Measurements from ENCODE around the gene KRT23. TPM values are rescaled to one million over a fixed set of nuclear protein-coding genes. Genes with fewer than 3 reads are reported as not detected.

The KRT23 gene
- polyA plus RNA-seq (2012; ENCODE audit: low read depth, missing spikeins) = not detected

GRCh38 chr17:40937384-40937819 lies at the start of gene KRT23:
Gene KRT23 (minus strand): TSS chr17:40937646. CDS start chr17:40936603, 1,043 bp downstream.
- DNase-seq (ENCODE audit: insufficient read length, low spot score) = no peak
- FAIRE-seq = no peak
- TF ChIP-seq TAF1 (IDR thresholded peaks at IDR 0.05; ENCODE audit: low read depth, low read length) = no peak
- TF ChIP-seq POLR2AphosphoS5 (IDR thresholded peaks at IDR 0.05; ENCODE audit: low read depth, low read length) = no peak

DNA sequence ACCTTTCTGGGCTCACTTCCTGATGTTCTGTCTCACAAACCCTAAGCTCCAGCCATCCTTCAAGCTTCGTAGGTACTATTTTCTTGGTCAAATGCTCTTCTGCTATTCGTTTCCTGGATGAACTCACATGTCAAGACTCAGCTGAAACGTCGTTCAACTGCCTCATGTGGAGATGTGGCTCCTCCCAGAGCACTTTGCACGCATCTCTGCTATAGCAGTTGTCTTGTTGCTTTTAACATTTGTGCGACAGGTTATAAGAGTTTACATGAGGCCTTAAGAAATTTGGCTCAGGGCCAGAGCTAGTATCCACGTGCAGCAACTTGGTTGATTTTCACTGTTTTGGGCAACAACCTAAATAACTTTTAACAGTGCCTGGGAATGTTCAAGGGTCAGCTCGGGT lies 49.5 kb upstream of the KRT23 start:
- FAIRE-seq = no peak
- no peak for DNase-seq (ENCODE audit: insufficient read length, low spot score)
- TF ChIP-seq TAF1 (IDR thresholded peaks at IDR 0.05; ENCODE audit: low read depth, low read length) (no peak), PAX5 (IDR thresholded peaks at IDR 0.05; ENCODE audit: insufficient read depth, low read length, severe bottlenecking) (no peak), POLR2A (IDR thresholded peaks at IDR 0.05; ENCODE audit: low read depth, low read length) (no peak), POU2F2 (IDR thresholded peaks at IDR 0.05; ENCODE audit: low read depth, low read length) (no peak), SPI1 (IDR thresholded peaks at IDR 0.05; ENCODE audit: low read depth, low read length) (no peak), POLR2AphosphoS5 (IDR thresholded peaks at IDR 0.05; ENCODE audit: low read depth, low read length) (no peak)

- no peak for FAIRE-seq
- TF ChIP-seq SPI1 (IDR thresholded peaks at IDR 0.05; ENCODE audit: low read depth, low read length) = no peak
Measured at GRCh38 chr17:40984226-40984625, 46.8 kb upstream of the KRT23 start, which contains the start of gene KRT40. Gene KRT40 (minus strand): TSS chr17:40984326. CDS start chr17:40984273, 53 bp downstream.

GRCh38 chr17:40981115-40981514 lies 43.7 kb upstream of the KRT23 start:
- no peak for TF ChIP-seq POLR2A (IDR thresholded peaks at IDR 0.05; ENCODE audit: low read depth, low read length)
- no peak for TF ChIP-seq TAF1 (IDR thresholded peaks at IDR 0.05; ENCODE audit: low read depth, low read length)
- no peak for TF ChIP-seq PAX5 (IDR thresholded peaks at IDR 0.05; ENCODE audit: insufficient read depth, low read length, severe bottlenecking)
- DNase-seq (ENCODE audit: insufficient read length, low spot score) (no peak), FAIRE-seq (no peak)

More at GRCh38 chr17:40984226-40984625, 46.8 kb upstream of the KRT23 start, which contains the start of gene KRT40:
- no peak for DNase-seq (ENCODE audit: insufficient read length, low spot score)

GRCh38 chr17:40980596-40980995 lies 43.1 kb upstream of the KRT23 start:
- no peak for FAIRE-seq
- TF ChIP-seq SPI1 (IDR thresholded peaks at IDR 0.05; ENCODE audit: low read depth, low read length) (no peak), PAX5 (IDR thresholded peaks at IDR 0.05; ENCODE audit: insufficient read depth, low read length, severe bottlenecking) (no peak), POLR2A (IDR thresholded peaks at IDR 0.05; ENCODE audit: low read depth, low read length) (no peak), TAF1 (IDR thresholded peaks at IDR 0.05; ENCODE audit: low read depth, low read length) (no peak), POU2F2 (IDR thresholded peaks at IDR 0.05; ENCODE audit: low read depth, low read length) (no peak), POLR2AphosphoS5 (IDR thresholded peaks at IDR 0.05; ENCODE audit: low read depth, low read length) (no peak)
- DNase-seq (ENCODE audit: insufficient read length, low spot score) = no peak

DNA sequence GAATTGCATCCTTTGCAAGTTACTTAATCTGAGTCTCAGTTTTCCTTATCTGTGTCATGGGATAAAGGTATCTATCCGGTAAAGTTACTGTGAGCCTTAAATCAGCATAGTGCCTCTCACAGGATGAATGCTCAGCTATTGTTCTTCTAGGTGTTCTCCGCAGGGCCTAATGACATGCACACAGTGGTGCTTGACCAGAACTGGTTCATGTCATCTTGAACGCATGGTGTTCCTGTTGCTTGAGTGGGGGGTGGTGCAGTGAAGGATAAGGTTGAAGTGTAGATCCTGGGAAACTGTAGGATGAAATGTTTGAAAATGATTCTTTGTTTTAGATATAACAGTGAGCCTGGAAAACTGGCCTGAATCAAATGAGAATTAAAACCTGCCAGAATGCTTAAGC lies 42.7 kb upstream of the KRT23 start:
- no peak for DNase-seq (ENCODE audit: insufficient read length, low spot score)
- no peak for FAIRE-seq
- TF ChIP-seq POLR2AphosphoS5 (IDR thresholded peaks at IDR 0.05; ENCODE audit: low read depth, low read length) (no peak), POU2F2 (IDR thresholded peaks at IDR 0.05; ENCODE audit: low read depth, low read length) (no peak), TAF1 (IDR thresholded peaks at IDR 0.05; ENCODE audit: low read depth, low read length) (no peak), SPI1 (IDR thresholded peaks at IDR 0.05; ENCODE audit: low read depth, low read length) (no peak), PAX5 (IDR thresholded peaks at IDR 0.05; ENCODE audit: insufficient read depth, low read length, severe bottlenecking) (no peak), POLR2A (IDR thresholded peaks at IDR 0.05; ENCODE audit: low read depth, low read length) (no peak)

DNA sequence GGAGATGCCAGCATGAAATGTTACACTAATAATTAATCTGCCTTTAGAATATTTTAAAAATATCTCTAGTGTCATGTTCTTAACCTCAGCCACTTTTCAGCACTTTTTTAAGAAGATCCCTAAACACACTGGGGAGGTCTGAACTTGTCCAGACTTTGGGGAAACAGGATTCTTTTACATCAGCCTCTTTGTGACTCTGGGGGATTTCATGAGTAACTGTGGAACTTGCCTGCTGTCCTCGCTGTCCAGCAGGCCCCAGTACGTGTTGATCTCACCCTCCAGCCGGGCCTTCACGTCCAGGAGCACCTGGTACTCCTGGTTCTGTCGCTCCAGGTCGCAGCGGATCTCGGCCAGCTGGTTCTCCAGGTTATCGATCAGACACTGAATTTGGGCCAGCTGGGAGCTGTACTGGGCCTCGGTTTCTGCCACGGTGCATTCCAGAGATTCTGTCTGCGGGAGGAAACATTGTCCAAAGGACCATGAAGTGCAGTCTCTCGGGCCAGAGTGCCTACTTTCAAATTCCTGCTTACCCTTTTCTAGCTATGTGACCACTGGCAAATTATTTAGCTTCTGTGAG lies 41.2 kb upstream of the KRT23 start:
- FAIRE-seq = no peak
- TF ChIP-seq POLR2AphosphoS5 (IDR thresholded peaks at IDR 0.05; ENCODE audit: low read depth, low read length) (no peak), TAF1 (IDR thresholded peaks at IDR 0.05; ENCODE audit: low read depth, low read length) (no peak), SPI1 (IDR thresholded peaks at IDR 0.05; ENCODE audit: low read depth, low read length) (no peak), POLR2A (IDR thresholded peaks at IDR 0.05; ENCODE audit: low read depth, low read length) (no peak), POU2F2 (IDR thresholded peaks at IDR 0.05; ENCODE audit: low read depth, low read length) (no peak), PAX5 (IDR thresholded peaks at IDR 0.05; ENCODE audit: insufficient read depth, low read length, severe bottlenecking) (no peak)
- DNase-seq (ENCODE audit: insufficient read length, low spot score) = no peak

DNA sequence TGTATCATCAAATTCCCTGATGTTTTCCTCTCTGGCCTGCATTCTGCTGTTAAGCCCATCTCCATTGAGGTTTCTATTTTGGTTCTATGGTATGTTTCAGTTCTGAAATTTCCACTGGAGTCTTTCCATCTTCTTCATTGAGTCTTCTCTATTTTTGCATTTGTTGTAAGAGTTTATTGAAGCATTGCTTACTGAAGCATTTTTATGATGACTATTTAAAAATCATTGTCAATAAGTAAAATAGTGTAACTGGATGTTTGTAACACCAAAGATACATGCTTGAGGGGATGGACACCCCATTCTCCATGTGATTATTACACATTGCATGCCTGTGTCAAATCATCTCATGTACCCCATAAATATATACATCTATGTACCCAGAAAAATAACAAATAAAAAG lies 38.1 kb upstream of the KRT23 start:
- TF ChIP-seq TAF1 (IDR thresholded peaks at IDR 0.05; ENCODE audit: low read depth, low read length) = no peak
- no peak for TF ChIP-seq SPI1 (IDR thresholded peaks at IDR 0.05; ENCODE audit: low read depth, low read length)
- TF ChIP-seq PAX5 (IDR thresholded peaks at IDR 0.05; ENCODE audit: insufficient read depth, low read length, severe bottlenecking) = no peak
- no peak for TF ChIP-seq POLR2A (IDR thresholded peaks at IDR 0.05; ENCODE audit: low read depth, low read length)
- no peak for TF ChIP-seq POLR2AphosphoS5 (IDR thresholded peaks at IDR 0.05; ENCODE audit: low read depth, low read length)
- TF ChIP-seq POU2F2 (IDR thresholded peaks at IDR 0.05; ENCODE audit: low read depth, low read length) = no peak
- DNase-seq (ENCODE audit: insufficient read length, low spot score) = no peak
- no peak for FAIRE-seq

- TF ChIP-seq POLR2A (IDR thresholded peaks at IDR 0.05; ENCODE audit: low read depth, low read length) = no peak
- TF ChIP-seq POLR2AphosphoS5 (IDR thresholded peaks at IDR 0.05; ENCODE audit: low read depth, low read length) = no peak
- no peak for TF ChIP-seq PAX5 (IDR thresholded peaks at IDR 0.05; ENCODE audit: insufficient read depth, low read length, severe bottlenecking)
- no peak for TF ChIP-seq TAF1 (IDR thresholded peaks at IDR 0.05; ENCODE audit: low read depth, low read length)
- no peak for TF ChIP-seq POU2F2 (IDR thresholded peaks at IDR 0.05; ENCODE audit: low read depth, low read length)
- no peak for TF ChIP-seq SPI1 (IDR thresholded peaks at IDR 0.05; ENCODE audit: low read depth, low read length)
- FAIRE-seq (no peak), DNase-seq (ENCODE audit: insufficient read length, low spot score) (no peak)
Measured at GRCh38 chr17:40974366-40974765, 36.9 kb upstream of the KRT23 start.

- DNase-seq (ENCODE audit: insufficient read length, low spot score) (no peak), FAIRE-seq (no peak)
- TF ChIP-seq POLR2A (IDR thresholded peaks at IDR 0.05; ENCODE audit: low read depth, low read length) (no peak), POU2F2 (IDR thresholded peaks at IDR 0.05; ENCODE audit: low read depth, low read length) (no peak), SPI1 (IDR thresholded peaks at IDR 0.05; ENCODE audit: low read depth, low read length) (no peak), POLR2AphosphoS5 (IDR thresholded peaks at IDR 0.05; ENCODE audit: low read depth, low read length) (no peak), PAX5 (IDR thresholded peaks at IDR 0.05; ENCODE audit: insufficient read depth, low read length, severe bottlenecking) (no peak), TAF1 (IDR thresholded peaks at IDR 0.05; ENCODE audit: low read depth, low read length) (no peak)
Measured at GRCh38 chr17:40967582-40967981, 30.1 kb upstream of the KRT23 start.
